GM18505 (cell line): Measurements from ENCODE around the gene NOG.

Experiments
- ATAC-seq: cut with Tn5 transposase; IDR thresholded peaks from one replicate; pipeline ENCODE4 v1.9.1; 2021; ENCODE audit not compliant: unreplicated experiment
- POLR2A ChIP-seq: IDR thresholded peaks from 4 replicates; pipeline ENCODE4 v1.6.1; 2011; ENCODE audit warnings: borderline replicate concordance; ENCODE audit not compliant: insufficient read depth, insufficient read length; ENCODE audit errors: extremely low read depth

The NOG gene

DNA sequence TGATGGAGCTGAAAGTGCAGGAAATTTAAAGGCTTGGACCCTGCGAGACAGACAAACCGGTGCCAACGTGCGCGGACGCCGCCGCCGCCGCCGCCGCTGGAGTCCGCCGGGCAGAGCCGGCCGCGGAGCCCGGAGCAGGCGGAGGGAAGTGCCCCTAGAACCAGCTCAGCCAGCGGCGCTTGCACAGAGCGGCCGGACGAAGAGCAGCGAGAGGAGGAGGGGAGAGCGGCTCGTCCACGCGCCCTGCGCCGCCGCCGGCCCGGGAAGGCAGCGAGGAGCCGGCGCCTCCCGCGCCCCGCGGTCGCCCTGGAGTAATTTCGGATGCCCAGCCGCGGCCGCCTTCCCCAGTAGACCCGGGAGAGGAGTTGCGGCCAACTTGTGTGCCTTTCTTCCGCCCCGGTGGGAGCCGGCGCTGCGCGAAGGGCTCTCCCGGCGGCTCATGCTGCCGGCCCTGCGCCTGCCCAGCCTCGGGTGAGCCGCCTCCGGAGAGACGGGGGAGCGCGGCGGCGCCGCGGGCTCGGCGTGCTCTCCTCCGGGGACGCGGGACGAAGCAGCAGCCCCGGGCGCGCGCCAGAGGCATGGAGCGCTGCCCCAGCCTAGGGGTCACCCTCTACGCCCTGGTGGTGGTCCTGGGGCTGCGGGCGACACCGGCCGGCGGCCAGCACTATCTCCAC, at the start of gene NOG:
Gene NOG (plus strand): TSS at position 54 of the 674 bp plus-strand sequence. CDS start 525 bp downstream, at position 579.
- ATAC-seq: no peak
- TF ChIP-seq POLR2A: no peak

GRCh38 chr17:56545106-56545505, 48.4 kb upstream of the NOG start:
- no peak for TF ChIP-seq POLR2A
- no peak for ATAC-seq

DNA sequence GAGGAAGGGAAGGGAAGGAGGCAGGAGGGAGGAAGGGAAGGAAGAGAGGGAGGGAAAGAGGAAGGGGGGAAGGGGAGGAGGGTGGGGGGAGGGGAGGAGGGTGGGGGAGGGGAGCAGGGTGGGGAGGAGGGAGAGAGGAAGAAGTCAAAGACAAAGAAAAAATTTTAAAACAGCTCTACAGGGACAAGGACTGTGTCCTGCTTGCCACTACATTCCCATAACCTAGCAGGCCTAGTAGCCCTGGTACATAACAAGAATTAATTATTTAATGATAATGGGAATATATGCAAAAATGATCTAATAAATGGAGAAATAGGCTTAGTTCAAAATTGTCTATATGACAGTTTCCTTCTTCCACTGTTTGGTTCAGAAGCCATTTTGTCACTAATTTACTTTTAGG, 47.6 kb upstream of the NOG start:
- no peak for ATAC-seq

GRCh38 chr17:56548661-56549060, 44.8 kb upstream of the NOG start:
- no peak for TF ChIP-seq POLR2A
- ATAC-seq: no peak

More for the DNA sequence above, 47.6 kb upstream of the NOG start:
- no peak for TF ChIP-seq POLR2A

DNA sequence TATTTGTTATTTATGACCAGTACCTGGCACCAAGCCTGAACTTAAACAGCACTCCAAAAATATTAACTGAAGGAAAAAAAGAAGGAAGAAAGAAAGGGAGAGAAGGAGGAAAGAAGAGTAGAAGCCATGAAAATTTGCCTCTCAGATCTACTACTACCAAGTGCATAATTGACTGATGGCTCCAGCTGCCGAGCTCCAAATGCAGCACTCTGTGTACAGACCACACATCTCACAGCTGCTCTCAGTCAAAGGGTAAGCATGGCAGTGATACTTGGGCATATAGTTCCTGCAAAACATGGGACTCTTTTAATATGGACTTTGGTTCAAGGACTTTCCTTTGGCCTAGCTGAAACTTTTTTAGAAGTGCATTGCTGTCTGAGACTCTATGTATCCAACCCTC, 44.0 kb upstream of the NOG start:
- TF ChIP-seq POLR2A: no peak
- no peak for ATAC-seq

DNA sequence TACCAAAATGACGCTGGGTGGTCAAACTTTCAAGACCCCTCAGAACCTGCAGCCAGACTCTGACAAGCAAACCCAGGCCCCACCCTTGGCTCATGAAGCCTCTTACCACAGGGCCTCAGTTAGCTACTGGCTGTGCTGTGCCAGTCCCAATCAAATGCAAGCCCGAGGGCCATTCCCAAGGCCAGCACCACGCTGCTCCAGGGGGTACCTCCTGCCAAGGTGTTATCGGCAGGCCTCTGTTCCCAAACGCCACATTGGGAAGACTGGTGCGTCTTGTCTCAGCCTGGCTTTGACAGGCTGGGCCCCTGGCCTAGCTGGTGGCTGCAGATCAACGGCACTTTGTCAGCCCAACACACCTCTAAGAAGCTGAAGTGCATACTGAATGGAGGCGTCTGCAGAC, 35.8 kb upstream of the NOG start:
- ATAC-seq: no peak

GRCh38 chr17:56558088-56558487, 35.4 kb upstream of the NOG start:
- no peak for TF ChIP-seq POLR2A
- no peak for ATAC-seq

More for the DNA sequence above, 35.8 kb upstream of the NOG start:
- TF ChIP-seq POLR2A: no peak

GRCh38 chr17:56570199-56570598, 23.3 kb upstream of the NOG start:
- TF ChIP-seq POLR2A: no peak
- ATAC-seq: no peak

DNA sequence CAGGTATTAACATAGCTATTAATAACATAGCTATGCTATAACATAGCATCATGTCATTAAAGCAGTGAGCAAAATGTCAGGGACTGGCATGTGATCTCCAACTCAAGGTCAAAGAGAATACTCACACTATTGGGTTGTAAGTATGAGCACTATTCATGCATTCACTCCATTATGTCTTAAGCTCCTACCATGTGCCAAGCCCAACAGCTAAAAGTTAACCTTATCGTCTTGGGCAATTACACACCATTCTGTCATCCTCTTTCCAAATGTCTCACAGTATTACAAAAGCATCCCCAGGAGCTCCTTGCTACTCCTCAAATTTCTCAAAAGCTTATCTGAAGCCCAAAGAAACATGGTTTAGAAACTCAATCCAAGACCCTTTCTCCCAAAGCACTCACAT, 22.0 kb upstream of the NOG start:
- ATAC-seq: no peak
- TF ChIP-seq POLR2A: no peak

GRCh38 chr17:56577190-56577842, 16.2 kb upstream of the NOG start:
- no peak for ATAC-seq
- no peak for TF ChIP-seq POLR2A

- ATAC-seq: no peak
- TF ChIP-seq POLR2A: no peak
Measured at GRCh38 chr17:56577843-56578204, 15.7 kb upstream of the NOG start.

DNA sequence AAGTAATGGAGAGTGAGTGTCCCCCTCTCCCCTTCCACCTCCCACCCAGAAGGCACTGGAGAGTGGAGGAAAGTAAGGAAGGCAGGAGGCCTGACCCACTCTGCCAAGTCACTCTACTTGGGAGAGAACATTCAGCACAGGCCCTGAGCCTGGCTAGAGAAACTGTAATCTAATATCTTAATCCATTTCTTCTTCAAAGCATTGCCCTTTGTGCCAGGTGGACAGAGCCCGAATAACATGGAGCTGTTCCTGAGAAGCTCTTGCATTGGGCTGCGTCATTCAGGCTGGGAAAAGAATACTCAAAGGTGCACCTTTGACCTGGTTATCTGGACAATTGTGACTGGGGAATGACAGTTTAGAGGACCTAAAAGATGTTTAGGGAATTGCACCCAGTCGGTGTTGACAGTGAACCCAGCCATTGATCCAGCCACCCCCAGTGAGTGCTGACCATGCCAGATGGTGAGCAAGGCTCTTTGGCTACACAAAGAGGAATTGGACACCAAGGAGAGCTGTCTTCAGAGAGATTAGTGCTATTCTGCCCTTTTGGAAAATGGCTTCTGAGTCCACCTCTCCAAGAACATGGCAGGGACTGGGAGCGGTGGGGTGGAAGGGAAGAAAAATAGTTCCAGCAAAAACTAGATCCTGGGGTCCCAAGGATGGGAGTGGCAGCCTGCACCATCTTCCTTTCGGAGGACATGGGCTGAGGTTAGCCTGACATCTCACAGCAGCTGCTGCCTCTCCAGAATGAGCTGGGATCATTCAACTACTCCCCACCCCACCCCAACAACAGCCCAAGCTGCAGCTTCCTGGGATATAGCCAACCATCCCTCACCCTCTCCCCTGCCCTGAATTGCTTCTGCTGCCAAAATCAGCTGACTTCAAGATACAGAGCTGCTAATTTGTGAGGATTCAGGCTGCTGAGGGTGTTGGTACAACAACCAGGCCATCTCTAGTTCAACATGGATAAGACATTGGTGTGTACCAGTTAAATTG, 11.6 kb upstream of the NOG start:
- ATAC-seq: no peak
- TF ChIP-seq POLR2A: no peak

- no peak for ATAC-seq
Measured at GRCh38 chr17:56583772-56584171, 9.7 kb upstream of the NOG start.

More at GRCh38 chr17:56583772-56584171, 9.7 kb upstream of the NOG start:
- no peak for TF ChIP-seq POLR2A
